ENCODE results near the gene TMPRSS2.

Gene TMPRSS2

GRCh38 chr21:41475714-41476420 is 32.1 kb downstream of the TMPRSS2 start:
- H3K27ac Mint-ChIP-seq (ENCODE audit: low read depth): no peak overlapping the region
- DNase-seq (ENCODE audit: low spot score in 2 of 2): no peak
- no peaks in the 10 kb centered on the region for H3K36me3 Mint-ChIP-seq (ENCODE audit: insufficient read depth)
- H3K9me3 Mint-ChIP-seq: no peaks in the 10 kb centered on the region
- H3K27me3 Mint-ChIP-seq: peaks cover 51% of the 10 kb centered on the region
- peaks cover 6% of the 10 kb centered on the region for H3K4me1 Mint-ChIP-seq
- H3K4me3 Mint-ChIP-seq: no peak overlapping the region
- no peak for ATAC-seq (replicated peaks; ENCODE audit: extremely low read depth, poor library complexity, severe bottlenecking)

- ATAC-seq (replicated peaks; ENCODE audit: extremely low read depth, poor library complexity, severe bottlenecking) (no peak), DNase-seq (ENCODE audit: low spot score in 2 of 2) (no peak)
- no peak overlapping the region for H3K4me3 Mint-ChIP-seq
- no peak overlapping the region for H3K27ac Mint-ChIP-seq (ENCODE audit: low read depth)
- H3K27me3 Mint-ChIP-seq: peaks cover 56% of the 10 kb centered on the region
- H3K4me1 Mint-ChIP-seq: peaks cover 6% of the 10 kb centered on the region
- H3K36me3 Mint-ChIP-seq (ENCODE audit: insufficient read depth): no peaks in the 10 kb centered on the region
- no peaks in the 10 kb centered on the region for H3K9me3 Mint-ChIP-seq
These were observed 35.0 kb downstream of the TMPRSS2 start for GRCh38 chr21:41472753-41473548.

GRCh38 chr21:41470054-41470453 is 37.9 kb downstream of the TMPRSS2 start:
- Mint-ChIP-seq H3K4me1 (no peaks in the 10 kb centered on the region), H3K36me3 (ENCODE audit: insufficient read depth) (no peaks in the 10 kb centered on the region), H3K27me3 (peaks cover 49% of the 10 kb centered on the region), H3K9me3 (no peaks in the 10 kb centered on the region), H3K27ac (ENCODE audit: low read depth) (no peak overlapping the region), H3K4me3 (no peak overlapping the region)
- DNase-seq (ENCODE audit: low spot score in 2 of 2) (no peak), ATAC-seq (replicated peaks; ENCODE audit: extremely low read depth, poor library complexity, severe bottlenecking) (no peak)

GRCh38 chr21:41466024-41466820 is 41.7 kb downstream of the TMPRSS2 start:
- H3K36me3 Mint-ChIP-seq (ENCODE audit: insufficient read depth): no peaks in the 10 kb centered on the region
- H3K27me3 Mint-ChIP-seq: peaks cover 36% of the 10 kb centered on the region
- ATAC-seq (replicated peaks; ENCODE audit: extremely low read depth, poor library complexity, severe bottlenecking): no peak

GRCh38 chr21:41465176-41465781 is 42.7 kb downstream of the TMPRSS2 start:
- Mint-ChIP-seq H3K36me3 (ENCODE audit: insufficient read depth) (no peaks in the 10 kb centered on the region), H3K27ac (ENCODE audit: low read depth) (no peak overlapping the region), H3K27me3 (peaks cover 27% of the 10 kb centered on the region), H3K4me1 (no peaks in the 10 kb centered on the region), H3K9me3 (peaks cover 7% of the 10 kb centered on the region), H3K4me3 (no peak overlapping the region)
- ATAC-seq (replicated peaks; ENCODE audit: extremely low read depth, poor library complexity, severe bottlenecking): no peak
- DNase-seq (ENCODE audit: low spot score in 2 of 2): no peak

More at GRCh38 chr21:41466024-41466820, 41.7 kb downstream of the TMPRSS2 start:
- Mint-ChIP-seq H3K9me3 (peaks cover 7% of the 10 kb centered on the region), H3K4me3 (no peak overlapping the region), H3K4me1 (no peaks in the 10 kb centered on the region), H3K27ac (ENCODE audit: low read depth) (no peak overlapping the region)
- no peak for DNase-seq (ENCODE audit: low spot score in 2 of 2)

GRCh38 chr21:41460578-41461527 is 47.1 kb downstream of the TMPRSS2 start:
- ATAC-seq (replicated peaks; ENCODE audit: extremely low read depth, poor library complexity, severe bottlenecking) (no peak), DNase-seq (ENCODE audit: low spot score in 2 of 2) (peak; percentile 22 to 29)
- Mint-ChIP-seq H3K4me1 (peaks cover 5% of the 10 kb centered on the region), H3K27ac (ENCODE audit: low read depth) (no peak overlapping the region), H3K36me3 (ENCODE audit: insufficient read depth) (peaks cover 15% of the 10 kb centered on the region), H3K9me3 (peaks cover 7% of the 10 kb centered on the region), H3K27me3 (no peaks in the 10 kb centered on the region), H3K4me3 (no peak overlapping the region)

GRCh38 chr21:41459884-41460534 is 47.9 kb downstream of the TMPRSS2 start:
- peak overlapping the region; percentile 73 for H3K27ac Mint-ChIP-seq (ENCODE audit: low read depth)

GRCh38 chr21:41458559-41458958 is 49.4 kb downstream of the TMPRSS2 start:
- Mint-ChIP-seq H3K27ac (ENCODE audit: low read depth) (no peak overlapping the region), H3K36me3 (ENCODE audit: insufficient read depth) (peaks cover 23% of the 10 kb centered on the region), H3K4me3 (no peak overlapping the region), H3K9me3 (no peaks in the 10 kb centered on the region), H3K27me3 (no peaks in the 10 kb centered on the region), H3K4me1 (peaks cover 5% of the 10 kb centered on the region)
- ATAC-seq (replicated peaks; ENCODE audit: extremely low read depth, poor library complexity, severe bottlenecking) (no peak), DNase-seq (ENCODE audit: low spot score in 2 of 2) (no peak)

More at GRCh38 chr21:41459884-41460534, 47.9 kb downstream of the TMPRSS2 start:
- Mint-ChIP-seq H3K36me3 (ENCODE audit: insufficient read depth) (peaks cover 20% of the 10 kb centered on the region), H3K27me3 (no peaks in the 10 kb centered on the region), H3K9me3 (peaks cover 7% of the 10 kb centered on the region), H3K4me3 (no peak overlapping the region), H3K4me1 (peaks cover 5% of the 10 kb centered on the region)
- ATAC-seq (replicated peaks; ENCODE audit: extremely low read depth, poor library complexity, severe bottlenecking) (no peak), DNase-seq (ENCODE audit: low spot score in 2 of 2) (no peak)

- Mint-ChIP-seq H3K36me3 (ENCODE audit: insufficient read depth) (peaks cover 23% of the 10 kb centered on the region), H3K9me3 (no peaks in the 10 kb centered on the region), H3K4me1 (peaks cover 5% of the 10 kb centered on the region), H3K4me3 (no peak overlapping the region), H3K27ac (ENCODE audit: low read depth) (no peak overlapping the region), H3K27me3 (no peaks in the 10 kb centered on the region)
- DNase-seq (ENCODE audit: low spot score in 2 of 2) (no peak), ATAC-seq (replicated peaks; ENCODE audit: extremely low read depth, poor library complexity, severe bottlenecking) (no peak)
These were observed 49.8 kb downstream of the TMPRSS2 start for GRCh38 chr21:41458121-41458520.

GRCh38 chr21:41453761-41454160 is 54.2 kb downstream of the TMPRSS2 start:
- H3K9me3 Mint-ChIP-seq: no peaks in the 10 kb centered on the region
- H3K36me3 Mint-ChIP-seq (ENCODE audit: insufficient read depth): peaks cover 47% of the 10 kb centered on the region
- no peak for DNase-seq (ENCODE audit: low spot score in 2 of 2)
- H3K27ac Mint-ChIP-seq (ENCODE audit: low read depth): no peak overlapping the region
- no peaks in the 10 kb centered on the region for H3K4me1 Mint-ChIP-seq
- H3K27me3 Mint-ChIP-seq: no peaks in the 10 kb centered on the region
- H3K4me3 Mint-ChIP-seq: no peak overlapping the region
- no peak for ATAC-seq (replicated peaks; ENCODE audit: extremely low read depth, poor library complexity, severe bottlenecking)

- Mint-ChIP-seq H3K27ac (ENCODE audit: low read depth) (no peak overlapping the region), H3K36me3 (ENCODE audit: insufficient read depth) (peaks cover 47% of the 10 kb centered on the region), H3K27me3 (no peaks in the 10 kb centered on the region), H3K9me3 (no peaks in the 10 kb centered on the region), H3K4me3 (no peak overlapping the region), H3K4me1 (no peaks in the 10 kb centered on the region)
- ATAC-seq (replicated peaks; ENCODE audit: extremely low read depth, poor library complexity, severe bottlenecking) (no peak), DNase-seq (ENCODE audit: low spot score in 2 of 2) (no peak)
These were observed 54.8 kb downstream of the TMPRSS2 start for GRCh38 chr21:41453198-41453597.
